Measurements from ENCODE around the gene TANC2. TPM values are rescaled to one million over a fixed set of nuclear protein-coding genes. Genes with fewer than 3 reads are reported as not detected.

Gene TANC2
- total RNA-seq, 4 donors from 2014 or later = 6.4 to 50.9 (median 20.1) TPM

DNA sequence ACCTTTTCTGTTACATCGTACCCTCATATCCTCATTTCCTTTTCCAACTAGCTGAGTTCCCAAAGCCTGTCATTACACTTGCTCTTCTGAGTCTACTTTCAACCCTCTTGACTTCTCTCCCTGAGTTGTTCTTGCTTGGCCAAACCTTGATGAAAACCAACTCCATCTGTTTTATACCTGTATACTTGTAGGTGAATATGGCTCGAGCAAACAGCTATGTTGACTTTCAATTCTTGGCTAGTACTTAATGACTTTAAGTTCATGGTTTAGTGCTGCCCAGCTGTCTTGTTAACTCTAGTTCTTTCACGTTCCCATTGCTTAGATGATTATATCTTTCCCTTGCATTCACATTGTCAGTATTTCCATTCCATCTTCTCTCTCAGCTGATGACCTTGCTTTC is 14.8 kb downstream of the TANC2 start:
- Histone ChIP-seq H3K27me3 (no peaks in the 10 kb centered on the region), H3K36me3 (no peaks in the 10 kb centered on the region), H3K9me3 (peaks cover 0 to 9% (median 2%) of the 10 kb centered on the region in 3 donors), H3K4me3 (no peak overlapping the region), H3K4me1 (no peaks in the 10 kb centered on the region), H3K27ac (no peak overlapping the region)
- WGBS, 2 donors (ENCODE audit: low coverage in 1 of 2) = 86 to 91% methylated on average over 3 of the region's 3 CpGs
- no peak for ATAC-seq
- TF ChIP-seq, protein P1, sequence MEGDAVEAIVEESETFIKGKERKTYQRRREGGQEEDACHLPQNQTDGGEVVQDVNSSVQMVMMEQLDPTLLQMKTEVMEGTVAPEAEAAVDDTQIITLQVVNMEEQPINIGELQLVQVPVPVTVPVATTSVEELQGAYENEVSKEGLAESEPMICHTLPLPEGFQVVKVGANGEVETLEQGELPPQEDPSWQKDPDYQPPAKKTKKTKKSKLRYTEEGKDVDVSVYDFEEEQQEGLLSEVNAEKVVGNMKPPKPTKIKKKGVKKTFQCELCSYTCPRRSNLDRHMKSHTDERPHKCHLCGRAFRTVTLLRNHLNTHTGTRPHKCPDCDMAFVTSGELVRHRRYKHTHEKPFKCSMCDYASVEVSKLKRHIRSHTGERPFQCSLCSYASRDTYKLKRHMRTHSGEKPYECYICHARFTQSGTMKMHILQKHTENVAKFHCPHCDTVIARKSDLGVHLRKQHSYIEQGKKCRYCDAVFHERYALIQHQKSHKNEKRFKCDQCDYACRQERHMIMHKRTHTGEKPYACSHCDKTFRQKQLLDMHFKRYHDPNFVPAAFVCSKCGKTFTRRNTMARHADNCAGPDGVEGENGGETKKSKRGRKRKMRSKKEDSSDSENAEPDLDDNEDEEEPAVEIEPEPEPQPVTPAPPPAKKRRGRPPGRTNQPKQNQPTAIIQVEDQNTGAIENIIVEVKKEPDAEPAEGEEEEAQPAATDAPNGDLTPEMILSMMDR (IDR thresholded peaks at IDR 0.05) = no peak
- no peak for TF ChIP-seq EP300 (IDR thresholded peaks at IDR 0.05)
- no peak for TF ChIP-seq POLR2AphosphoS5 (IDR thresholded peaks at IDR 0.05)
- no peak for TF ChIP-seq POLR2A (IDR thresholded peaks at IDR 0.05)

DNA sequence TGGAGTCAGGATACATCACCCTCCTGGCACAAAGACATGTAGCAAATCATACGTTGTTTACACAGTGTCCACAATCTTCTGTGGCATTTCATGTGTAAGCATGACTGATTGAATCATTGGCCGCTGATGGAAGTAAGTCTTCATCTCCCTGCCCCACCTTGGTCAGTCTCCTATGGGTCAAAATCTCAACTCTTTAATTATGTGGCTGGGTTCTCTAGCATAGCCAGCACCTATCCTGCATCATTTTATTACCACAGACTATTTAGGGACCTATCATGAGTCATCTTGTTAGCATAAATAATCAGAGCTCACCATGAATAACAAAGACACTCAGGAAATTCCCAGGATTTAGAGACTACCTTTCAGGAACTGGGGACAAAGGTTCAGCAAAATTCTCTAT is 15.9 kb downstream of the TANC2 start:
- Histone ChIP-seq H3K4me1 (no peaks in the 10 kb centered on the region), H3K36me3 (no peaks in the 10 kb centered on the region), H3K27me3 (no peaks in the 10 kb centered on the region), H3K4me3 (no peak overlapping the region), H3K27ac (no peak overlapping the region), H3K9me3 (peaks cover 0 to 9% (median 2%) of the 10 kb centered on the region in 3 donors)
- TF ChIP-seq, protein P1 (IDR thresholded peaks at IDR 0.05) = no peak
- TF ChIP-seq EP300 (IDR thresholded peaks at IDR 0.05) = no peak
- 75 to 86% methylated on average over 2 of the region's 2 CpGs for WGBS, 2 donors (ENCODE audit: low coverage in 1 of 2)
- no peak for ATAC-seq

DNA sequence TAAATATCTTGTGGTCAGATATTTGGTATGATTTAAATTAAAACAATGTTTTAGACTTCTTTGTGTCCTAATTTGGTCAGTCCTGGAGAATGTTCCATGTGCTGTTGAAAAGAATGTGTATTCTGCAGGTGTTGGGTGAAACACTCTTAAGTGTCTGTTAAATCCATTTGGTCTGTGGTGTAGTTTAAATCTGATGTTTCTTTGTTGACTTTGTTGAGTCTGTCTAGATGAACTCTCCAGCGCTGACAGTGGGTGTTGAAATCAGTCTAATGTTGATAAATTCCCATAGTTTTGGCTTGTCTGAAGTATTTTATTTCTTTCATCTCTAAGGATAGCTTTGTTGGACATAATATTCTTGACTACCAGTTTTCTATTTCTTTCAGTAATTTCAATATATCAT is 18.8 kb downstream of the TANC2 start:
- 88 to 100% methylated on average over 1 of the region's 1 CpG for WGBS, 2 donors (ENCODE audit: low coverage in 1 of 2)
- H3K4me3 ChIP-seq = no peak overlapping the region
- H3K4me1 ChIP-seq = peaks cover 0 to 6% (median 0%) of the 10 kb centered on the region in 3 donors
- peaks cover 0 to 9% (median 2%) of the 10 kb centered on the region in 3 donors for H3K9me3 ChIP-seq
- ATAC-seq = no peak
- no peak overlapping the region for H3K27ac ChIP-seq
- no peaks in the 10 kb centered on the region for H3K36me3 ChIP-seq
- no peaks in the 10 kb centered on the region for H3K27me3 ChIP-seq
- TF ChIP-seq EP300 (IDR thresholded peaks at IDR 0.05) (no peak), POLR2AphosphoS5 (IDR thresholded peaks at IDR 0.05) (no peak), POLR2A (IDR thresholded peaks at IDR 0.05) (no peak)
- TF ChIP-seq, protein P1 (IDR thresholded peaks at IDR 0.05) = no peak

DNA sequence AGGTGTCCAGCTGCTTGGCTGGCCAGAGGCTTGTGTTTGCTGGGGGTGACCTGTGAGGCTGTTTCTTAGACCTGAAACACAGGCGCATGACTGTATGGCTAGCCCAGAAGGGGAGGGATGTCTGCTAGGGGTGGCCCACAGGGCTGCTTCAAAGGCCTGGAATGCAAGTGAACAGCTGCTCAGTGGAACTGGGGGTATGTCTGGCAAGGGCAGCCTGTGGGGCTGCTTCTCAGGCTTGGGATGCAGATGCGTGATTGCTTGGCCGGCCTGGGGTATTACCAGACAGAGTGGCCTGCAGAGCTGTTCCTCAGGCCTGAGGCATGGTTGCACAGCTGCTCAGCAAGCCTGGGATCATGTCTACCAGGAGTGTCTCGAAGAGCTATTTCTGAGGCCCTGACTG is 20.5 kb downstream of the TANC2 start:
- TF ChIP-seq POLR2A (IDR thresholded peaks at IDR 0.05) (no peak), POLR2AphosphoS5 (IDR thresholded peaks at IDR 0.05) (no peak), EP300 (IDR thresholded peaks at IDR 0.05) (no peak)
- TF ChIP-seq, protein P1 (IDR thresholded peaks at IDR 0.05) = no peak
- H3K4me3 ChIP-seq = no peak overlapping the region
- no peak for ATAC-seq
- peaks cover 0 to 6% (median 0%) of the 10 kb centered on the region in 3 donors for H3K4me1 ChIP-seq
- no peak overlapping the region for H3K27ac ChIP-seq
- WGBS, 2 donors (ENCODE audit: low coverage in 1 of 2) = no CpG with 5 or more reads among the region's 4 CpGs
- H3K27me3 ChIP-seq = no peaks in the 10 kb centered on the region
- H3K36me3 ChIP-seq = no peaks in the 10 kb centered on the region
- H3K9me3 ChIP-seq = peaks cover 0 to 9% (median 2%) of the 10 kb centered on the region in 3 donors

DNA sequence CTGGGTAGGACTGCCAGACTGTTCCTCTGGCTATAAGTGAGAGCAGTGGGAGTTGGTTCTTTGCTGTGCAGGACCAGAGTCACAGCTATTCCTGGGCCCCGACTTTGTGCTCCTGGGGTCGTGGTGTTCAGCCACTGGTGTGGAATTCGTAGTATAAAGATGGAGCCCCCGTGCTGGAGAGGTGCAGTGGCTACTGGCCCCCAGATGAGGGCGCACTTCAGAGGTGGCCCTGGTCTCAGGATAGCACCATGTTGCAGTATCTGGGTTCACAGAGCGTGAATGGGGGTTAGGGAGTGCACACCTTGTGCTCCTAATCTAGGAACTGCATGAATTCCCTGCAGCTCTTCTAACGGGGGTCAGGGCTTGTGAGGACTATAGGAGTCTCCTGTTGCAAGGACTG is 21.1 kb downstream of the TANC2 start:
- Histone ChIP-seq H3K27ac (no peak overlapping the region), H3K4me1 (peaks cover 0 to 6% (median 0%) of the 10 kb centered on the region in 3 donors), H3K4me3 (no peak overlapping the region), H3K36me3 (no peaks in the 10 kb centered on the region), H3K9me3 (peaks cover 0 to 9% (median 2%) of the 10 kb centered on the region in 3 donors), H3K27me3 (no peaks in the 10 kb centered on the region)
- 95 to 100% methylated on average over 1 to 4 of the region's 7 CpGs for WGBS, 2 donors (ENCODE audit: low coverage in 1 of 2)
- TF ChIP-seq POLR2A (IDR thresholded peaks at IDR 0.05) (no peak), POLR2AphosphoS5 (IDR thresholded peaks at IDR 0.05) (no peak), EP300 (IDR thresholded peaks at IDR 0.05) (no peak)
- TF ChIP-seq, protein P1 (IDR thresholded peaks at IDR 0.05) = no peak
- ATAC-seq = no peak

All from gastroesophageal sphincter (tissue), 4 donors.